Globus pallidus (tissue), 1 donor: Measurements from ENCODE around the gene SMYD3.
"Not testable (repeated sequence)": the region's sequence is repeated elsewhere in the genome, so short reads cannot be mapped to it uniquely, and the experiment has no call there.

Experiments
- DNase-seq: peaks from one replicate; pipeline ENCODE4 v3.0.0-alpha.2; 2015; ENCODE audit warnings: low spot score

SMYD3 gene

GRCh38 chr1:246355411-246356230 is 151.5 kb downstream of the SMYD3 start:
- DNase-seq, result no peak

GRCh38 chr1:246351721-246352120 is 155.4 kb downstream of the SMYD3 start:
- DNase-seq, result no peak

GRCh38 chr1:246350745-246351144 is 156.3 kb downstream of the SMYD3 start:
- no peak for DNase-seq

- no peak for DNase-seq
These were observed 163.1 kb downstream of the SMYD3 start for GRCh38 chr1:246343937-246344336.

GRCh38 chr1:246343251-246343650 is 163.8 kb downstream of the SMYD3 start:
- no peak for DNase-seq

- DNase-seq, result no peak
These were observed 168.5 kb downstream of the SMYD3 start for GRCh38 chr1:246338546-246338945.

GRCh38 chr1:246338098-246338497 is 169.0 kb downstream of the SMYD3 start:
- DNase-seq, result no peak

- no peak for DNase-seq
These were observed 171.9 kb downstream of the SMYD3 start for GRCh38 chr1:246335151-246335550.

GRCh38 chr1:246333855-246334254 is 173.2 kb downstream of the SMYD3 start:
- DNase-seq, result no peak

- no peak for DNase-seq
These were observed 175.0 kb downstream of the SMYD3 start for GRCh38 chr1:246332078-246332477.

- DNase-seq, result no peak
These were observed 177.2 kb downstream of the SMYD3 start for GRCh38 chr1:246329900-246330299.

- DNase-seq, result not testable (repeated sequence)
These were observed 177.8 kb downstream of the SMYD3 start for GRCh38 chr1:246329292-246329691.

- DNase-seq, result no peak
These were observed 182.4 kb downstream of the SMYD3 start for GRCh38 chr1:246324711-246325110.

GRCh38 chr1:246324033-246324432 is 183.0 kb downstream of the SMYD3 start:
- DNase-seq, result not testable (repeated sequence)

GRCh38 chr1:246320286-246320685 is 186.8 kb downstream of the SMYD3 start:
- no peak for DNase-seq

GRCh38 chr1:246319083-246319714 is 187.9 kb downstream of the SMYD3 start:
- no peak for DNase-seq

- no peak for DNase-seq
These were observed 188.5 kb downstream of the SMYD3 start for GRCh38 chr1:246318622-246319021.

GRCh38 chr1:246318036-246318359 is 189.1 kb downstream of the SMYD3 start:
- DNase-seq, result no peak

GRCh38 chr1:246317332-246318035 is 189.6 kb downstream of the SMYD3 start:
- no peak for DNase-seq

GRCh38 chr1:246311461-246311860 is 195.6 kb downstream of the SMYD3 start:
- no peak for DNase-seq

GRCh38 chr1:246309247-246309884 is 197.7 kb downstream of the SMYD3 start:
- no peak for DNase-seq

- DNase-seq, result no peak
These were observed 198.5 kb downstream of the SMYD3 start for GRCh38 chr1:246308533-246309075.
